HL-60 (cell line): ENCODE results near the gene NUAK2.

Experiments
- CTCF ChIP-seq: IDR thresholded peaks from one replicate; pipeline ENCODE4 v1.5.1; 2011; ENCODE audit warnings: low read length, control low read depth, inconsistent platforms; ENCODE audit not compliant: insufficient read depth
- POLR2AphosphoS5 ChIP-seq: IDR thresholded peaks from 2 replicates; pipeline ENCODE4 v1.6.1; 2012; ENCODE audit warnings: low read depth
- TF ChIP-seq, protein P1 (sequence below): IDR thresholded peaks from 2 replicates; pipeline ENCODE4 v1.6.1; 2012; ENCODE audit warnings: low read depth; ENCODE audit not compliant: insufficient replicate concordance

DNA sequence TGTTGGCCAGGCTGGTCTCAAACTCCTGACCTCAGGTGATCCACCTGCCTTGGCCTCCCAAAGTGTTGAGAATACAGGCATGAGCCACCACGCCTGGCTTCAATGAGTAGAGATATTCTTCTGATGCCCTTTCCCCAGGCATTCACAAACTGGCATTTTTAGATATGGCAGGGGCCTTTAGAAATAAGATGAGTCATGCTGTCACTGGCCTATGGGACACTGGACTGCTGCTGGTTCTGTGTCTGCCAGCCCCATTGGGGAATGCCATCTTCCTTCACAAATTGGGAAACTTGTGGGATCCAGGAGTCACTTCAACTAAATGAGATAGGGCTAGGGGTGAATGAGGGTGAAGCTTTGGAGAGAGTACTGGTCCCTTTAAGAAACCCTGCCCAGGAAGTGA lies 19.1 kb upstream of the NUAK2 start:
- TF ChIP-seq CTCF (no peak), POLR2AphosphoS5 (no peak)
- TF ChIP-seq, protein P1, sequence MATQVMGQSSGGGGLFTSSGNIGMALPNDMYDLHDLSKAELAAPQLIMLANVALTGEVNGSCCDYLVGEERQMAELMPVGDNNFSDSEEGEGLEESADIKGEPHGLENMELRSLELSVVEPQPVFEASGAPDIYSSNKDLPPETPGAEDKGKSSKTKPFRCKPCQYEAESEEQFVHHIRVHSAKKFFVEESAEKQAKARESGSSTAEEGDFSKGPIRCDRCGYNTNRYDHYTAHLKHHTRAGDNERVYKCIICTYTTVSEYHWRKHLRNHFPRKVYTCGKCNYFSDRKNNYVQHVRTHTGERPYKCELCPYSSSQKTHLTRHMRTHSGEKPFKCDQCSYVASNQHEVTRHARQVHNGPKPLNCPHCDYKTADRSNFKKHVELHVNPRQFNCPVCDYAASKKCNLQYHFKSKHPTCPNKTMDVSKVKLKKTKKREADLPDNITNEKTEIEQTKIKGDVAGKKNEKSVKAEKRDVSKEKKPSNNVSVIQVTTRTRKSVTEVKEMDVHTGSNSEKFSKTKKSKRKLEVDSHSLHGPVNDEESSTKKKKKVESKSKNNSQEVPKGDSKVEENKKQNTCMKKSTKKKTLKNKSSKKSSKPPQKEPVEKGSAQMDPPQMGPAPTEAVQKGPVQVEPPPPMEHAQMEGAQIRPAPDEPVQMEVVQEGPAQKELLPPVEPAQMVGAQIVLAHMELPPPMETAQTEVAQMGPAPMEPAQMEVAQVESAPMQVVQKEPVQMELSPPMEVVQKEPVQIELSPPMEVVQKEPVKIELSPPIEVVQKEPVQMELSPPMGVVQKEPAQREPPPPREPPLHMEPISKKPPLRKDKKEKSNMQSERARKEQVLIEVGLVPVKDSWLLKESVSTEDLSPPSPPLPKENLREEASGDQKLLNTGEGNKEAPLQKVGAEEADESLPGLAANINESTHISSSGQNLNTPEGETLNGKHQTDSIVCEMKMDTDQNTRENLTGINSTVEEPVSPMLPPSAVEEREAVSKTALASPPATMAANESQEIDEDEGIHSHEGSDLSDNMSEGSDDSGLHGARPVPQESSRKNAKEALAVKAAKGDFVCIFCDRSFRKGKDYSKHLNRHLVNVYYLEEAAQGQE = no peak
